Myocyte (in vitro differentiated cells): ENCODE results near the gene MX1. TPM values are rescaled to one million over a fixed set of nuclear protein-coding genes. Genes with fewer than 3 reads are reported as not detected.

Source experiments
- DNase-seq: peaks from one replicate; pipeline ENCODE4 v3.0.0-alpha.2; 2012; ENCODE audit warnings: low read depth
- total RNA-seq: library from RNA; depleted of rRNA; stranded (reverse); fragments of >200 nt; gene quantifications from 2 replicates; pipeline ENCODE4 v1.2.3, GENCODE V29; 2014

The MX1 gene
- total RNA-seq, 1 donor from 2014 or later: 22.6 TPM

DNA sequence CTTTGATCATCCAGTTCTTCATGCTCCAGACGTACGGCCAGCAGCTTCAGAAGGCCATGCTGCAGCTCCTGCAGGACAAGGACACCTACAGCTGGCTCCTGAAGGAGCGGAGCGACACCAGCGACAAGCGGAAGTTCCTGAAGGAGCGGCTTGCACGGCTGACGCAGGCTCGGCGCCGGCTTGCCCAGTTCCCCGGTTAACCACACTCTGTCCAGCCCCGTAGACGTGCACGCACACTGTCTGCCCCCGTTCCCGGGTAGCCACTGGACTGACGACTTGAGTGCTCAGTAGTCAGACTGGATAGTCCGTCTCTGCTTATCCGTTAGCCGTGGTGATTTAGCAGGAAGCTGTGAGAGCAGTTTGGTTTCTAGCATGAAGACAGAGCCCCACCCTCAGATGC is 32.5 kb downstream of the MX1 start:
- no peak for DNase-seq

- no peak for DNase-seq
These were observed 34.0 kb downstream of the MX1 start for GRCh38 chr21:41459884-41460534.

- peak; percentile 70 for DNase-seq
These were observed 34.8 kb downstream of the MX1 start for GRCh38 chr21:41460578-41461527.

- no peak for DNase-seq
These were observed 39.2 kb downstream of the MX1 start for GRCh38 chr21:41465176-41465781.

DNA sequence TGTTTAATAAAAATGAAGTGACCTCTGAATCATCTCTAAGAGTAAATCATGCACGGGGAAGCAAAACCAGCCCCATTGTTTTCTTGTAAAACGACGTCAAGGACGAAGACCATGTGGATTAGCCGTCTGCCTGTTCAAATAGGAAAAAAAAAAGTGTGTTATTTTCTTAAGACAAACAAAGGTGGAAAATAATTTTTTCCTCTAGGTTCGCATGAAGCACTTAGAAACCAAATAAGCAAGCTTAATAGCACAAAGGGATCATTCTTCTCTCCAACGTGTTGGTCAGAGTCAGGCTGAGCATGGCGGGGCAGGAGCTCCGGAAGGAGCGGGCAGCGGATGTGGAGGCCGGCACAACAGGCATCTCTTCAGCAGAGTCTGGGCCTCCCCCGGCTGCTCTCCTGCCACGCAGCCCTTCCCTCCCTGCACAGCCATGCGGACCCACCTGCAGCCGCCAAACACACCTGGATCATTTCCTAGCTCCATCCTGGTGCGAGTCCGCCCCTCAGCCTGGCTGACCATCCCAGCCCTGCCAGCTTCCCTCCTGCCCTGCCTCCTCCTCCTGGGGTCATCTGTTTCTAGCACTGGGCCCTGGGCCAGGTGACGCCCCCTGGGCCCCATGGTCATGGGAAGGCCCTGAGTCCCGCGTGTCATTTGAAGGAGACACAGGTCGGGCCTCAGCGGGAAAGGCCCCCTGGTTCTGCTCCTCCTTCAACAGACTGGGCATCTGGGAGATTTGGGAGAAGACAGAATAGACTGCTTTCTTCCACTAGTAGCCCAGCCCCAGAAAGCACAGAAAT is 40.2 kb downstream of the MX1 start:
- DNase-seq: no peak

- no peak for DNase-seq
These were observed 44.0 kb downstream of the MX1 start for GRCh38 chr21:41470054-41470453.

GRCh38 chr21:41472753-41473548 is 46.9 kb downstream of the MX1 start:
- no peak for DNase-seq

- DNase-seq: no peak
These were observed 49.8 kb downstream of the MX1 start for GRCh38 chr21:41475714-41476420.

- peak; percentile 67 for DNase-seq
These were observed 51.7 kb downstream of the MX1 start for GRCh38 chr21:41477641-41478318.

- DNase-seq: no peak
These were observed 52.5 kb downstream of the MX1 start for GRCh38 chr21:41478319-41479177.

GRCh38 chr21:41479686-41480085 is 53.6 kb downstream of the MX1 start:
- DNase-seq: no peak

- no peak for DNase-seq
These were observed 54.1 kb downstream of the MX1 start for GRCh38 chr21:41480086-41480690.

DNA sequence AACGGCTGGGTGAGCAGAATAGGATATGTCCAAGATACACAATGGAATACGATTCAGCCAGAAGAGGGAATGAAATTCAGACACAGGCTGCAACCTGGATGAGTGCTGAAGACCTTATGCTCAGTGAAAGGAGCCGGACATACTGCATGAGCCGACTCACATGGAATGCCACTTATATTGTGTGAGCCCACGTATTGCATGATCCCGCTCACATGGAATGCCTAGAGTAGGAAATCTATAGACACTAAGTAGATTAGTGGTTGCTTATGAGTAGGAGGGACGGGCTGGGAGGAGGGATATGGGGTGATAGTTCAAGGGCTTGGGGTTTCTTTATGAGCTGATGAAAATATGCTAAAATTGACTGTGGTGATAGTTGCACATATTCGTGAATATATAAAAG is 55.2 kb downstream of the MX1 start:
- DNase-seq: no peak

DNA sequence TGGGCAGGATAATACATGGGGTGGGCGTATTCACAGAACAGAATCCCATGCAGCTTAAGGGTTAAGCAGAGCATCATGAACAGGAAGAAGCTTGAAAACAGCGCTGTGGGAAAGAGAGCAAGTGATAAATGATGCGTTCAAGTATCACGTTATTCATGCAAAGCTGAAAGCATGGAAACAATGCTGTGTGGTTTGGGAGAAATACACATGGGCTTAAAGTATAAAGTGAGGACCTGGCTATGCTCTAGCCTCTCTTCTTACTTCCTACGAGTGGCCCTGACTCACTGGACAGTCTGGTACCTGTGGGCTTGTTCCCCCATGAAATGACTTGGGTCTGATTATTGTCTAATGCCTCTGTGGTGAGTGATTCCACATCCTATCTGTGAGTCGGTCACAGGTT is 56.3 kb downstream of the MX1 start:
- DNase-seq: peak; percentile 14

DNA sequence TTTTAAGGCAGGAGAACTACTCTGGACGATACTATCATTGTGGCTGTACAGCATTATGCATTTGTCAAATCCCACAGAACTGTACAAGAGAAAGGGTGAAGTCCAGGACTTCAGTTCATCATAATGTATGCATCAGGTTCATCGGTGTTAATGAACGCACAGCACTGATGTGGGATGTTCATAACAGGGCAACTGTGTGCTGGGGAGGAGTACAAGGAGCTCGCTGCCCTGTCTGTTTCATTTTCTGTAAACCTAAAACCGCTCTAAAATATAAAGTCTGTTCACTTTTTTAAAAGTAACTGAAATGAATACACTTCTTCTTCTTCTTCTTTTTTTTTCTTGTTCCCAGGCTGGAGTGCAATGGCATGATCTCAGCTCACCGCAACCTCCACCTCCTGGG is 56.9 kb downstream of the MX1 start:
- no peak for DNase-seq

GRCh38 chr21:41483415-41483814 is 57.4 kb downstream of the MX1 start:
- DNase-seq: no peak

DNA sequence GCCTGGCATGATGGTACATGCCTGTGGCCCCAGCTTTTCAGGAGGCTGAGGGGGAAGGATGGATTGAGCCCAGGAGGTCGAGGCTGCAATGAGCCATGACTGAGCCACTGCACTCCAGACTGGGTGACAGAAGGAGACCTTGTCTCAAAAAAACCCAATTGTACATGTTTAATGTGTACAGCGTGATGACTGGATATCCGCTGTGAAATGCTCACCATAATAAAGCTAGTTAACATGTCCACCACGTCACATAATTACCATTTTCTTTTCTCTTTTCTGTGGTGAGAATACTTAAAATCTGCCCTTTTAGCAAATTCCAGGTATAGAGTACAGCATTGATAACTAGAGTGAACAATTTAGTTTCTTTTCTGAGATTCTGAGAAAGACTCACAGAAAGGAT is 57.9 kb downstream of the MX1 start:
- no peak for DNase-seq

DNA sequence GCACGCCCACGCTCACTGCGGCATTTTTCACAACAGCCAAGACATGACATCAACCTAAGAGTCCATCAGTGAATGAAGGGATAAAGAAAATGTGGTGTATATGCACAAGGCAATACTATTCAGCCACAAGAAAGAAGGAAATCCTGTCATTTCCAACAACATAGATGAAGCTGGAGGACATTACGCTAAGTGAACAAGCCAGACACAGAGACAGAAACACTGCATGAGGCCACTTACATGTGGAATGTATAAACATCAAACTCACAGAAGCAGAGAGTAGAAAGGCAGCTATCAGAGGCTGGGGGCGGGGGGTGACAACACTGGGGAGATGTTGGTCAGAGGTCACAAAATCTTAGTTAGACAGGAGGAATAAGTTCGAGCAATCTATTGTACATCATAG is 61.0 kb downstream of the MX1 start:
- DNase-seq: no peak
